D341Med (cell line): ENCODE measurements around the gene ETV7.
"Not testable (repeated sequence)": the region's sequence is repeated elsewhere in the genome, so short reads cannot be mapped to it uniquely, and the experiment has no call there.

Experiments
- DNase-seq: peaks from one replicate; pipeline ENCODE4 v3.0.0; 2012; ENCODE audit warnings: low spot score

ETV7 gene

GRCh38 chr6:36387440-36388303 lies at the start of gene ETV7:
Gene ETV7, minus strand, starts transcription at chr6:36387669. Its CDS starts 128 bp downstream, at chr6:36387541.
- DNase-seq = no peak

- no peak for DNase-seq
Observed at GRCh38 chr6:36436466-36436865, 49.0 kb upstream of the ETV7 start.

- no peak for DNase-seq
Observed at GRCh38 chr6:36432151-36432671, 44.7 kb upstream of the ETV7 start.

GRCh38 chr6:36431197-36431596 lies 43.7 kb upstream of the ETV7 start:
- DNase-seq = no peak

- peak; percentile 46 for DNase-seq
Observed at GRCh38 chr6:36430351-36430750, 42.9 kb upstream of the ETV7 start.

GRCh38 chr6:36428911-36429310 lies 41.4 kb upstream of the ETV7 start:
- DNase-seq = no peak

- no peak for DNase-seq
Observed at GRCh38 chr6:36426622-36427021, 39.2 kb upstream of the ETV7 start.

GRCh38 chr6:36423101-36423824 lies 35.8 kb upstream of the ETV7 start:
- DNase-seq = peak; percentile 99

- no peak for DNase-seq
Observed at GRCh38 chr6:36422714-36423100, 35.2 kb upstream of the ETV7 start.

- DNase-seq = no peak
Observed at GRCh38 chr6:36419310-36419709, 31.8 kb upstream of the ETV7 start.

- no peak for DNase-seq
Observed at GRCh38 chr6:36418558-36418957, 31.1 kb upstream of the ETV7 start.

GRCh38 chr6:36414481-36414880 lies 27.0 kb upstream of the ETV7 start:
- DNase-seq = no peak

GRCh38 chr6:36413489-36414480 lies 26.3 kb upstream of the ETV7 start:
- DNase-seq = no peak

- DNase-seq = not testable (repeated sequence)
Observed at GRCh38 chr6:36409718-36410117, 22.2 kb upstream of the ETV7 start.

GRCh38 chr6:36404164-36404563 lies 16.7 kb upstream of the ETV7 start:
- DNase-seq = no peak

GRCh38 chr6:36402481-36402880 lies 15.0 kb upstream of the ETV7 start:
- no peak for DNase-seq

GRCh38 chr6:36399970-36400369 lies 12.5 kb upstream of the ETV7 start:
- DNase-seq = no peak

- no peak for DNase-seq
Observed at GRCh38 chr6:36392621-36393020, 5.2 kb upstream of the ETV7 start.

- no peak for DNase-seq
Observed at GRCh38 chr6:36389353-36389752, 1.9 kb upstream of the ETV7 start.

- no peak for DNase-seq
Observed at GRCh38 chr6:36386495-36387439, 702 bp downstream of the ETV7 start.

GRCh38 chr6:36384095-36384494 lies 3.4 kb downstream of the ETV7 start:
- no peak for DNase-seq
